K562 (cell line): ENCODE measurements around the gene CHERP. TPM values are rescaled to one million over a fixed set of nuclear protein-coding genes. Genes with fewer than 3 reads are reported as not detected.

Experiments used
- E2F6 ChIP-seq, 2 experiments: IDR thresholded peaks; 2 replicates each; pipeline ENCODE4 v1.6.1; 2011; ENCODE audit warnings: borderline replicate concordance in 1 of 2, control low read depth in 1 of 2, low read depth in 1 of 2, low read length in 1 of 2, mild to moderate bottlenecking in 1 of 2, mixed read lengths in 1 of 2, moderate library complexity in 1 of 2; ENCODE audit not compliant: insufficient read depth in 1 of 2, insufficient read length in 1 of 2, poor library complexity in 1 of 2, severe bottlenecking in 1 of 2; ENCODE audit errors: extremely low read depth in 1 of 2
- ELF1 ChIP-seq: fragments of 200-800 bp; sonication (Bioruptor generic); IDR thresholded peaks from 2 replicates; pipeline ENCODE4 v1.6.1; 2016; ENCODE audit warnings: missing genetic modification characterization, missing compliant biosample characterization
- EP300 ChIP-seq: IDR thresholded peaks from 2 replicates; pipeline ENCODE4 v1.6.1; 2012; ENCODE audit warnings: low read length, improper control_type of control experiment
- HLTF ChIP-seq: fragments of 450-650 bp; IDR thresholded peaks from 2 replicates; pipeline ENCODE4 v1.6.1; 2016
- LARP7 ChIP-seq: fragments of 450-650 bp; IDR thresholded peaks from 2 replicates; pipeline ENCODE4 v1.6.1; 2016
- MED1 ChIP-seq: sonication (generic); formaldehyde crosslinking; IDR thresholded peaks from 2 replicates; pipeline ENCODE4 v1.8.1; 2023; ENCODE audit warnings: missing genetic modification reagents, borderline replicate concordance
- NCOA4 ChIP-seq: fragments of 450-650 bp; IDR thresholded peaks from 2 replicates; pipeline ENCODE4 v1.6.1; 2018; ENCODE audit warnings: mild to moderate bottlenecking; ENCODE audit not compliant: partially characterized antibody
- PCBP1 ChIP-seq: fragments of 200-400 bp; formaldehyde crosslinking; IDR thresholded peaks from 2 replicates; pipeline ENCODE4 v1.6.1; 2018; ENCODE audit warnings: mild to moderate bottlenecking, low read depth, low read length; ENCODE audit not compliant: poor library complexity, severe bottlenecking
- PRPF4 ChIP-seq: fragments of 200-400 bp; formaldehyde crosslinking; IDR thresholded peaks from one replicate; pipeline ENCODE4 v1.6.1; 2017; ENCODE audit warnings: low read length, low read depth, mild to moderate bottlenecking; ENCODE audit not compliant: insufficient read depth, poor library complexity, severe bottlenecking
- RBM22 ChIP-seq: fragments of 200-400 bp; formaldehyde crosslinking; IDR thresholded peaks from 2 replicates; pipeline ENCODE4 v1.6.1; 2018; ENCODE audit warnings: low read length, low read depth; ENCODE audit not compliant: poor library complexity, severe bottlenecking
- SP2 ChIP-seq: IDR thresholded peaks from 2 replicates; pipeline ENCODE4 v1.6.1; 2011; ENCODE audit warnings: mild to moderate bottlenecking, low read depth, low read length, moderate library complexity; ENCODE audit not compliant: poor library complexity, severe bottlenecking; ENCODE audit errors: extremely low read depth
- ZMIZ1 ChIP-seq, 2 experiments: fragments of 150-350 bp in 1 of 2; IDR thresholded peaks; 2 replicates each; pipeline ENCODE4 v1.6.1; 2012 to 2016; ENCODE audit warnings: low read depth in 2 of 2, low read length in 2 of 2, mild to moderate bottlenecking in 1 of 2, moderate library complexity in 1 of 2
- ZNF583 ChIP-seq: fragments of 250-450 bp; sonication (Bioruptor Pico); IDR thresholded peaks from 2 replicates; pipeline ENCODE4 v1.4.0; 2020
- ZNF592 ChIP-seq: fragments of 450-650 bp; IDR thresholded peaks from 2 replicates; pipeline ENCODE4 v1.6.1; 2017; ENCODE audit warnings: antibody characterized with exemption, mild to moderate bottlenecking
- polyA plus RNA-seq, 8 experiments: library from polyadenylated mRNA; depleted of rRNA in 4 of 8; stranded (reverse) in 5 of 8; unstranded in 3 of 8; fragments of >200 nt; fragmentation: Nextera tagmentation in 2 of 8; fragmentation: Illumina TruSeq in 1 of 8; extraction: Ambion mirVana in 2 of 8; extraction: Trizol in 1 of 8; gene quantifications; 2 replicates each; pipeline versions ENCODE4 v1.2.1 to v1.2.3, GENCODE V29; 2011 to 2014; ENCODE audit warnings: inconsistent platforms in 1 of 8, missing spikeins in 1 of 8
- total RNA-seq, 7 experiments: library from RNA; depleted of rRNA in 6 of 7; stranded (reverse); fragments of >200 nt in 6 of 7; fragmentation: Illumina TruSeq in 2 of 7; extraction: Trizol in 2 of 7; gene quantifications; 2 replicates each; pipeline versions ENCODE4 v1.2.1 to v1.2.3, GENCODE V29; 2011 to 2021; ENCODE audit warnings: low replicate concordance in 1 of 7
- TF ChIP-seq, protein P1 (sequence below): fragments of 250-450 bp; sonication (Bioruptor Pico); IDR thresholded peaks from 2 replicates; pipeline ENCODE4 v1.5.0; 2020; ENCODE audit warnings: mild to moderate bottlenecking

The CHERP gene
- total and polyA plus RNA-seq, 9 of the 15 experiments (the other 6 are each of a cell fraction or from before 2014, with no cell fraction given): 0.60 to 85.1 (median 7.8) TPM

GRCh38 chr19:16470911-16471811 lies 71.1 kb downstream of the CHERP start (continued):
- TF ChIP-seq MED1 (CRISPR knock-in tag) (no peak), NCOA4 (no peak), SP2 (no peak), E2F6 (IDR thresholded peaks at IDR 0.05; ENCODE audit: borderline replicate concordance in 1 of 2, extremely low read depth in 1 of 2, insufficient read depth in 1 of 2, insufficient read length in 1 of 2, low read depth in 1 of 2, low read length in 1 of 2, poor library complexity in 1 of 2, severe bottlenecking in 1 of 2) (peak in 1 of 2 experiments; percentile 1), ZMIZ1 (IDR thresholded peaks at IDR 0.05; ENCODE audit: low read depth in 2 of 2, low read length in 2 of 2) (no peak), PCBP1 (peak; percentile 39), ZNF592 (no peak), LARP7 (no peak), ELF1 (no peak), RBM22 (no peak), HLTF (no peak), ZNF583 (no peak), PRPF4 (no peak), EP300 (no peak)
- TF ChIP-seq, protein P1, sequence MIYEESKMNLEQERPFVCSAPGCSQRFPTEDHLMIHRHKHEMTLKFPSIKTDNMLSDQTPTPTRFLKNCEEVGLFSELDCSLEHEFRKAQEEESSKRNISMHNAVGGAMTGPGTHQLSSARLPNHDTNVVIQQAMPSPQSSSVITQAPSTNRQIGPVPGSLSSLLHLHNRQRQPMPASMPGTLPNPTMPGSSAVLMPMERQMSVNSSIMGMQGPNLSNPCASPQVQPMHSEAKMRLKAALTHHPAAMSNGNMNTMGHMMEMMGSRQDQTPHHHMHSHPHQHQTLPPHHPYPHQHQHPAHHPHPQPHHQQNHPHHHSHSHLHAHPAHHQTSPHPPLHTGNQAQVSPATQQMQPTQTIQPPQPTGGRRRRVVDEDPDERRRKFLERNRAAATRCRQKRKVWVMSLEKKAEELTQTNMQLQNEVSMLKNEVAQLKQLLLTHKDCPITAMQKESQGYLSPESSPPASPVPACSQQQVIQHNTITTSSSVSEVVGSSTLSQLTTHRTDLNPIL (CRISPR knock-in tag): no peak
